ENCODE data around the gene HBA2. TPM values are rescaled to one million over a fixed set of nuclear protein-coding genes. Genes with fewer than 3 reads are reported as not detected.

Gene HBA2
- total and polyA plus RNA-seq, 9 of the 15 experiments (the other 6 are each of a cell fraction or from before 2014, with no cell fraction given), result 40.4 to 853 (median 286) TPM

GRCh38 chr16:143047-143446 is 29.6 kb upstream of the HBA2 start (continued):
- no peak for TF ChIP-seq ZNF280B (CRISPR knock-in tag; IDR thresholded peaks at IDR 0.05)
- no peak for TF ChIP-seq ZNF133 (CRISPR knock-in tag; IDR thresholded peaks at IDR 0.05)
- TF ChIP-seq ZFPM2 (CRISPR knock-in tag; IDR thresholded peaks at IDR 0.05), result no peak
- no peak for TF ChIP-seq MTA1 (IDR thresholded peaks at IDR 0.05; ENCODE audit: borderline replicate concordance)
- TF ChIP-seq LEF1 (IDR thresholded peaks at IDR 0.05), result peak; percentile 87
- TF ChIP-seq CLOCK (CRISPR knock-in tag; IDR thresholded peaks at IDR 0.05; ENCODE audit: borderline replicate concordance), result no peak
- no peak for TF ChIP-seq ZNF449 (CRISPR knock-in tag; IDR thresholded peaks at IDR 0.05)
- no peak for TF ChIP-seq ZNF311 (CRISPR knock-in tag; IDR thresholded peaks at IDR 0.05)
- TF ChIP-seq ZNF740 (CRISPR knock-in tag; IDR thresholded peaks at IDR 0.05), result no peak
- no peak for TF ChIP-seq ZNF740 (tag; IDR thresholded peaks at IDR 0.05)
- no peak for TF ChIP-seq SAFB2 (IDR thresholded peaks at IDR 0.05; ENCODE audit: borderline replicate concordance, low read depth, low read length, severe bottlenecking)
- no peak for TF ChIP-seq KAT7 (CRISPR knock-in tag; IDR thresholded peaks at IDR 0.05; ENCODE audit: borderline replicate concordance)
- peak; percentile 57; the same call in 1 of the 2 replicates for TF ChIP-seq HSF4 (CRISPR knock-in tag; IDR thresholded peaks at IDR 0.05; ENCODE audit: borderline replicate concordance)
- peak; percentile 67; the same call in 1 of the 2 replicates for TF ChIP-seq ZNF583 (CRISPR knock-in tag; IDR thresholded peaks at IDR 0.05)
- TF ChIP-seq SMARCE1 (IDR thresholded peaks at IDR 0.05), result peak; percentile 87
- TF ChIP-seq PRPF4 (IDR thresholded peaks at IDR 0.05; ENCODE audit: insufficient read depth, low read depth, low read length, poor library complexity, severe bottlenecking), result no peak
- no peak for TF ChIP-seq RFX7 (CRISPR knock-in tag; IDR thresholded peaks at IDR 0.05)
- no peak for TF ChIP-seq WHSC1 (IDR thresholded peaks at IDR 0.05; ENCODE audit: low read length)
- no peak for TF ChIP-seq PRMT5 (CRISPR knock-in tag; IDR thresholded peaks at IDR 0.05)
- TF ChIP-seq HOXB6 (CRISPR knock-in tag; IDR thresholded peaks at IDR 0.05; ENCODE audit: borderline replicate concordance), result no peak
- no peak for TF ChIP-seq ZBTB12 (CRISPR knock-in tag; IDR thresholded peaks at IDR 0.05)
- no peak for TF ChIP-seq FOXJ2 (tag; IDR thresholded peaks at IDR 0.05)
- no peak for TF ChIP-seq FUS (optimal IDR thresholded peaks at IDR 0.05; ENCODE audit: low read depth, low read length)
